Body of pancreas (tissue), 4 donors: ENCODE data around the gene PTTG1IP. TPM values are rescaled to one million over a fixed set of nuclear protein-coding genes. Genes with fewer than 3 reads are reported as not detected.

Source experiments
- ATAC-seq: fragments of 150-250 bp; one replicate; pipeline ENCODE4 v1.9.1; 2016
- DNase-seq, 4 donors: peaks; one replicate each; pipeline ENCODE4 v3.0.0-alpha.2; 2019
- H3K27ac ChIP-seq, 4 donors: fragments of 200-600 bp; sonication (generic); 1 replicate in 3 of 4; 2 replicates in 1 of 4; pipeline versions ENCODE4 v1.5.1 to v1.6.1; 2016 to 2019; ENCODE audit warnings: mild to moderate bottlenecking in 1 of 4, mixed read lengths in 1 of 4, moderate library complexity in 1 of 4
- H3K27me3 ChIP-seq, 2 donors: fragments of 200-600 bp; sonication (generic); one replicate each; pipeline ENCODE4 v1.6.0; 2016; ENCODE audit warnings: mild to moderate bottlenecking in 1 of 2
- H3K36me3 ChIP-seq, 2 donors: fragments of 200-600 bp; sonication (generic); replicated peaks in 1 of 2; 2 replicates each; pipeline ENCODE4 v1.5.1; 2016; ENCODE audit warnings: low read depth in 2 of 2; ENCODE audit not compliant: insufficient read depth in 1 of 2
- H3K4me1 ChIP-seq: fragments of 200-600 bp; sonication (generic); one replicate; pipeline ENCODE4 v1.6.0; 2016
- H3K4me3 ChIP-seq, 2 donors: fragments of 200-600 bp; sonication (generic); 1 replicate in 1 of 2; 2 replicates in 1 of 2; pipeline ENCODE4 v1.5.1; 2016 to 2019
- H3K9me3 ChIP-seq, 3 donors: fragments of 200-600 bp; sonication (generic); 1 replicate in 2 of 3; 2 replicates in 1 of 3; pipeline ENCODE4 v1.5.1; 2016
- POLR2A ChIP-seq, 3 donors: fragments of 450-650 bp; IDR thresholded peaks; one replicate each; pipeline ENCODE4 v1.6.1; 2016; ENCODE audit warnings: antibody characterized with exemption in 3 of 3, mild to moderate bottlenecking in 2 of 3
- WGBS, 2 donors: methylation state at CpG; one replicate each; pipeline ENCODE4 v1.1.5; 2017; 5-methylcytosine and 5-hydroxymethylcytosine counted together
- intact Hi-C: fragments of 100-400 bp; cut with DNase I; formaldehyde crosslinking; loops from one replicate; pipeline ENCODE4 v1.15.1; 2023
- total RNA-seq, 2 donors: library from RNA; depleted of rRNA; stranded (reverse); fragments of >200 nt; gene quantifications; one replicate each; pipeline ENCODE4 v1.1.0, GENCODE V29; 2016
- TF ChIP-seq, protein P1 (sequence below), 7 experiments: fragments of 450-650 bp in 4 of 7; fragments of 200-600 bp in 3 of 7; sonication (generic) in 3 of 7; IDR thresholded peaks; one replicate each; pipeline ENCODE4 v1.5.1; 2016 to 2019; ENCODE audit warnings: antibody characterized with exemption in 7 of 7

Gene PTTG1IP
- total RNA-seq, 2 donors from 2014 or later, result 71.5 to 106 TPM

DNA sequence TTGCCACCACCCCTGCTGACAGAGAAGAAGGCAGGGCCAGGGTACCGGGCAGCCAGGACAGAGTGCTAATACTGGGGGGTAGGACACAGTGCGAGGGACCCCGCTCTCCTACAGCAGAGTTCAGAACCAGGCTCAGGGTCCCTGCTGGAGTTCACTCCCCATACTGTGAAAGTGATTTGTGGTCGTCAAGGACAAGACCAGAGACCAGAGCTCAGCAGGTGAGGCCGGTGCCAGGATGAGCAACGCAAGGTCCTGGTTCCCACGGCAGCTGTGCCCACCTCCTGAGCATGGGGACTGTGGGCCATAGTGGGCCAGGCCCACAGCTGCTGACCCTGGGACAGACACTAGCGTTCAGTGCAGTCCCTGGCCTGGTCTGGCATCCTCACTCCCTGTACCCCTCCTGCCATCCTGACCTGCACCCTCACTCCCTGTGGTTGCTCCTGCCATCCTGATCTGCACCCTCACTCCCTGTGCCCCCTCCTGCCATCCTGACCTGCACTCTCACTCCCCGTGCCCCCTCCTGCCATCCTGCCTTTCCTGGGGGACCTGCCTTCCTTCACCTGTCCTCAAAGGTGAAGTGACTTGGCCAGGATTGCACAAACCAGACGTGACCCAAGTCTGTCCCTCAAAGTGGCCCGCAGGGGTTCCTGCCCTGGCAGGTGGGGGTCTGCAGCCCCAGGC lies 13.8 kb upstream of the PTTG1IP start:
- DNase-seq (no peak), ATAC-seq (no peak)
- no peaks in the 10 kb centered on the region for H3K9me3 ChIP-seq
- WGBS, 2 donors, result 71 to 78% methylated on average over 3 to 11 of the region's 11 CpGs
- no peaks in the 10 kb centered on the region for H3K4me1 ChIP-seq
- H3K36me3 ChIP-seq, result no peaks in the 10 kb centered on the region
- TF ChIP-seq POLR2A (IDR thresholded peaks at IDR 0.05), result no peak
- TF ChIP-seq, protein P1, sequence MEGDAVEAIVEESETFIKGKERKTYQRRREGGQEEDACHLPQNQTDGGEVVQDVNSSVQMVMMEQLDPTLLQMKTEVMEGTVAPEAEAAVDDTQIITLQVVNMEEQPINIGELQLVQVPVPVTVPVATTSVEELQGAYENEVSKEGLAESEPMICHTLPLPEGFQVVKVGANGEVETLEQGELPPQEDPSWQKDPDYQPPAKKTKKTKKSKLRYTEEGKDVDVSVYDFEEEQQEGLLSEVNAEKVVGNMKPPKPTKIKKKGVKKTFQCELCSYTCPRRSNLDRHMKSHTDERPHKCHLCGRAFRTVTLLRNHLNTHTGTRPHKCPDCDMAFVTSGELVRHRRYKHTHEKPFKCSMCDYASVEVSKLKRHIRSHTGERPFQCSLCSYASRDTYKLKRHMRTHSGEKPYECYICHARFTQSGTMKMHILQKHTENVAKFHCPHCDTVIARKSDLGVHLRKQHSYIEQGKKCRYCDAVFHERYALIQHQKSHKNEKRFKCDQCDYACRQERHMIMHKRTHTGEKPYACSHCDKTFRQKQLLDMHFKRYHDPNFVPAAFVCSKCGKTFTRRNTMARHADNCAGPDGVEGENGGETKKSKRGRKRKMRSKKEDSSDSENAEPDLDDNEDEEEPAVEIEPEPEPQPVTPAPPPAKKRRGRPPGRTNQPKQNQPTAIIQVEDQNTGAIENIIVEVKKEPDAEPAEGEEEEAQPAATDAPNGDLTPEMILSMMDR (IDR thresholded peaks at IDR 0.05), result no peak
- peaks cover 0 to 5% of the 10 kb centered on the region in 2 donors for H3K27me3 ChIP-seq
- intact Hi-C loops, result no loop called here
- no peak overlapping the region for H3K27ac ChIP-seq
- no peak overlapping the region for H3K4me3 ChIP-seq

DNA sequence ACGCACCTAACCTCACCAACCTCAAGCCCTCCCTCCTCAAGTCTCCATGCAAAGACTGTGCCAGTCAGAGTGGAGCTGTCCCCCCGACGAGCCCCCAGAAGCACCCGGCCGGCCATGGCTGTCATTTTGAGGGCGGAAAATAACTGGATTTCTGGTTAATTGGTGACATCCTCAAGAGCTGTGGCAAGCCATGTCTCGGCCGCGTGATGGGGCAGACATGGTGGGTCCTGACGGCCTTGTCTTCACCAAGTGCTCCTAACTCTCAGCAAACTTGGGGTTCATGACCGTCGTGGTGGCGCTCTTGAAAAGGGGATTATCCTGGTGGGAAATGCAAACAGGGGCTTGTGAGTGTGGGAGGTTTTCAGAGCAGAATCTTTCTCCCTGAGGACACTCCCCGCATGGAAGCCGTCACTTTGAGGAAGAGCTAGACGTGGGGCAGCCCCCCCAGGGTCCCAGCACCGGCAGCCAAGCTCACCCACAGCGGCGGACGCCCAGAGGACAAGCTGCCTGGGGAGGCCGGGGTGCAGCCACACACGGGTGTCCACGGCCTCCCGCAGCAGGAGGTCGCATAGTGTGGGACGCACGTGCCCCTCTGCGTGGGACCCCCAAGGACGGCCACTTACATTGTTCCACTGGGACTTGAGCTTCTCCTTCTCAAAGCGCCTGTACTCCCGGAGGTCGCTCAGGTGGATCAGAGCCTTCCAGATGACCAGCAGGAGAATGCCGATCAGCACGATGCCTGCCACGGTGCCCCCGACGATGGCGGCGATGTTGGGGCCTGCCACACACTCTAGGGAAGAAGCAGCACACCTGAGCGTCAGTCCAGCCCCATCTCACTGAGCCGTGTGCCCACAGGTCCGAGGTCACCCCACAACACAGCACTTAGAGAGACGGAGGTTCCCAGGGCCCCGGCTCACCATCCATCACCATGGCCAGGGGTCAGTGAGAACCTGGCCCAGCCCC lies 12.9 kb upstream of the PTTG1IP start:
- TF ChIP-seq POLR2A (IDR thresholded peaks at IDR 0.05), result no peak
- TF ChIP-seq, protein P1 (IDR thresholded peaks at IDR 0.05), result no peak
- Histone ChIP-seq H3K4me1 (peaks cover 4% of the 10 kb centered on the region), H3K4me3 (no peak overlapping the region), H3K27me3 (peaks cover 0 to 5% of the 10 kb centered on the region in 2 donors), H3K9me3 (no peaks in the 10 kb centered on the region), H3K27ac (no peak overlapping the region), H3K36me3 (no peaks in the 10 kb centered on the region)
- ATAC-seq, result no peak
- WGBS, 2 donors, result 77 to 78% methylated on average over 25 to 44 of the region's 44 CpGs
- intact Hi-C loops, result no loop called here
- no peak for DNase-seq

DNA sequence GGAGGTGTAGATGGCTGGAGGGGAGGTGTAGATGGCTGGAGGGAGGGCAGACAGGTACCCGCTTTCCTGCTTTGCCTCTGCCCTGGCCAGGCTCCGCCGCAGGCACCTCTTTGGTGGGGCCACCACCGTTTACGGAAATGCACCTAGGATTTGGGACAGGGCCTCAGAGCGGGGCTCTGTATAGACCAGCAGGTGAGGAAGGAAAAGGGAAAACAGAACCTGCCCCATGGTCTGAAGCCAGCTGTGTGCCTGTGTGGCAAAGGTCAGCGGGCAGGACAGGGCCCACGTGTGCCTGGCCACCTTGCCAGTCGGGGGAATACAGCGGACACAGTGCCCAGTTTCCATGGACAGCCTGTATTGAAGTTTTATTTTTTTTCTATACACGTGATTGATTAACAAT lies 12.1 kb upstream of the PTTG1IP start:
- TF ChIP-seq, protein P1 (IDR thresholded peaks at IDR 0.05), result no peak
- TF ChIP-seq POLR2A (IDR thresholded peaks at IDR 0.05), result no peak
- Histone ChIP-seq H3K36me3 (no peaks in the 10 kb centered on the region), H3K9me3 (no peaks in the 10 kb centered on the region), H3K27me3 (peaks cover 0 to 5% of the 10 kb centered on the region in 2 donors), H3K4me3 (no peak overlapping the region), H3K4me1 (peaks cover 9% of the 10 kb centered on the region), H3K27ac (no peak overlapping the region)
- ATAC-seq (no peak), DNase-seq (no peak)
- intact Hi-C loops, result no loop called here
- WGBS, 2 donors, result 65 to 70% methylated on average over 11 of the region's 11 CpGs

DNA sequence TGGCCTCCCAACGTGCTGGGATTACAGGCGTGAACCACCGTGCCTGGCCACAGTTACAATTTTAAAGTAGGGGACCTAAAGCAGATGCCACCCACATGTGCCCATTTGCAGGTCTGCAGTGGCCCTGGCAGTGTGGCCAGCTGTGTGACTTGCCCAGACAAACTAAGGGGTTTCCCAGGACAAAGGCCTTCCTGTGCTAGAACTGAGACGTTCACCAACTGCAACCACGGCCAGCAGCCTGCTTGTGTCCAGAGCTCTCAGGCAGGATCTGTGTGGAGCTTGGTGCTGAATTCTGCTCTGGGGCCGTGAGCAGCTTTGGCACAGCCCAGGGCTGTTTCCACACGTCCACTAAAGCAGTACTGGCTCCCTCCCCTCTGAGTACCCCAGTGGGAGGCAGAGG lies 10.6 kb upstream of the PTTG1IP start:
- no peaks in the 10 kb centered on the region for H3K36me3 ChIP-seq
- H3K4me1 ChIP-seq, result peaks cover 9% of the 10 kb centered on the region
- intact Hi-C loops, result no loop called here
- H3K9me3 ChIP-seq, result no peaks in the 10 kb centered on the region
- no peak overlapping the region for H3K4me3 ChIP-seq
- no peak overlapping the region for H3K27ac ChIP-seq
- TF ChIP-seq, protein P1 (IDR thresholded peaks at IDR 0.05), result no peak
- no peak for TF ChIP-seq POLR2A (IDR thresholded peaks at IDR 0.05)
- no peaks in the 10 kb centered on the region for H3K27me3 ChIP-seq
- 54 to 81% methylated on average over 2 to 7 of the region's 7 CpGs for WGBS, 2 donors
- no peak for DNase-seq
- no peak for ATAC-seq
